Heart left ventricle (tissue), 13 donors: Measurements from ENCODE around the gene IDI2.

ENCODE experiments used
- POLR2A ChIP-seq, 2 donors: fragments of 450-650 bp; IDR thresholded peaks; one replicate each; pipeline ENCODE4 v1.6.1; 2017; ENCODE audit warnings: antibody characterized with exemption in 2 of 2, mild to moderate bottlenecking in 2 of 2, moderate library complexity in 2 of 2
- TF ChIP-seq, protein P1 (sequence below), 12 donors: fragments of 200-600 bp; sonication (generic) in 4 of 12; IDR thresholded peaks; one replicate each; pipeline versions ENCODE4 v1.5.0 to v1.8.0; 2018 to 2022; ENCODE audit warnings: antibody characterized with exemption in 12 of 12, mild to moderate bottlenecking in 5 of 12
- donor health status: ischemic (EF 13 %, LVEDD 7.1; RV severe dilation, severe dysfunction).
- donor health status: DM: no; HTN: yes; CAD: no.
- donor health status: DM: no; HTN: no; CAD: no.
- donor health status: ischemic (EF 25% LVEDD 6.9; RV normal size, moderate dysfunction).
- donor health status: ischemic (EF 25% LVEDD 5.7; RV mildly dilated, moderate dysfunction).
- donor health status: ischemic (EF 35%, LVEDD 5.7; RV mildly dilated, moderate dysfunction).
- donor health status: nonischemic (EF 11% LVEDD 7.7; RV severe dilation, severe dysfunction).
- donor health status: DM: yes; HTN: yes; CAD: no.
- donor health status: PGD.
- donor health status: ischemic (EF 29% LVEDD 5.4; RV normal size, mild dysfunction).
- donor health status: nonischemic (EF 23%, LVEDD 6.1; RV moderate dilation, normal function).

DNA sequence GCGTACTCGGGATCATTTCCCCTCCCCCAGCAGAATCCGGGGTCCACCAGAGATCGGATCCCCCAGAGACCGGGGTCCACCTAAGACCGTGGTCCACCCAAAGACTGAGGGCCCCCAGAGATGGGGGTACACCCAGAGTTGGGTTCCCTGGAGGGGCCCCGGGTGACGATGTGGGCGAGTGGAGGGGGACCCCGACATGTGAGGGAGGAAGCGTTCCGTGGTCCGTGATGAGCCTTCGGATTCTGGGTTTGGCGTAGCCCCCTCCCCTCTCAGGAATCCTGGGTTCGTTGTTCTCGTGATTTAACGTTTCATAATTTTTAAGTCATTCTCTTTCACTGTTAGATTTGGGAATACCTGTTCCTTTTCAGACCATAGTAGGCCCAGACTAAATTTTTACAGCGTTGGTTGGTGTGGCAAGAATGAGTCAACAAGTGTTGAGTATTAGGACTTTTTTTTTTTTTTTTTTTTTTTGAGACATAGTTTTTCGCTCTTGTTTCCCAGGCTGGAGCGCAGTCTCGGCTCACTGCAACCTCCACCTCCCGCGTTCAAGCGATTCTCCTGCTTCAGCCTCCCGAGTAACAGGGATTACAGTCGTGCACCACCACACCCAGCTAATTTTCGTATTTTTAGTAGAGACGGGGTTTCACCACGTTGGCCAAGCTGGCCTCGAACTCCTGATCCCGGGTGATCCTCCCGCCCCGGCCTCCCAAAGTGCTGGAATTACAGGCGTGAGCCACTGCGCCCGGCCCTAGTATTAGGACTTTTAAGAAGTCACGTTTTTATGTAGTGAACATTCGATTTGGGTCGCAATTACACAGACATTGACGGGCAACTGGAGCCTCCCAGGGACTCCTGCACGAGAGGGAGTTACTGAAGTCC lies 36.8 kb downstream of the IDI2 start:
- TF ChIP-seq, protein P1, sequence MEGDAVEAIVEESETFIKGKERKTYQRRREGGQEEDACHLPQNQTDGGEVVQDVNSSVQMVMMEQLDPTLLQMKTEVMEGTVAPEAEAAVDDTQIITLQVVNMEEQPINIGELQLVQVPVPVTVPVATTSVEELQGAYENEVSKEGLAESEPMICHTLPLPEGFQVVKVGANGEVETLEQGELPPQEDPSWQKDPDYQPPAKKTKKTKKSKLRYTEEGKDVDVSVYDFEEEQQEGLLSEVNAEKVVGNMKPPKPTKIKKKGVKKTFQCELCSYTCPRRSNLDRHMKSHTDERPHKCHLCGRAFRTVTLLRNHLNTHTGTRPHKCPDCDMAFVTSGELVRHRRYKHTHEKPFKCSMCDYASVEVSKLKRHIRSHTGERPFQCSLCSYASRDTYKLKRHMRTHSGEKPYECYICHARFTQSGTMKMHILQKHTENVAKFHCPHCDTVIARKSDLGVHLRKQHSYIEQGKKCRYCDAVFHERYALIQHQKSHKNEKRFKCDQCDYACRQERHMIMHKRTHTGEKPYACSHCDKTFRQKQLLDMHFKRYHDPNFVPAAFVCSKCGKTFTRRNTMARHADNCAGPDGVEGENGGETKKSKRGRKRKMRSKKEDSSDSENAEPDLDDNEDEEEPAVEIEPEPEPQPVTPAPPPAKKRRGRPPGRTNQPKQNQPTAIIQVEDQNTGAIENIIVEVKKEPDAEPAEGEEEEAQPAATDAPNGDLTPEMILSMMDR (IDR thresholded peaks at IDR 0.05), result no peak
- no peak for TF ChIP-seq POLR2A (IDR thresholded peaks at IDR 0.05)
